ENCODE measurements around the gene NPDC1.

The NPDC1 gene

GRCh38 chr9:137042751-137043727 is 2.9 kb downstream of the NPDC1 start:
- Histone ChIP-seq H3K9me3 (replicated peaks; ENCODE audit: insufficient read depth, low read length) (no peaks in the 10 kb centered on the region), H3K27ac (ENCODE audit: low read length) (no peak overlapping the region), H3K4me2 (ENCODE audit: low read depth, low read length) (no peak overlapping the region), H3F3A (ENCODE audit: insufficient read depth, low read length) (no peaks in the 10 kb centered on the region), H2AFZ (ENCODE audit: low read length) (no peak overlapping the region), H3K9ac (ENCODE audit: low read length) (no peak overlapping the region), H3K36me3 (replicated peaks; ENCODE audit: insufficient read depth, low read length) (no peaks in the 10 kb centered on the region), H3K4me3 (ENCODE audit: low read length) (no peak overlapping the region), H3K79me2 (ENCODE audit: low read length) (no peaks in the 10 kb centered on the region), H3K27me3 (replicated peaks; ENCODE audit: insufficient read depth, low read length) (peaks cover 86% of the 10 kb centered on the region), H3K9me2 (replicated peaks; ENCODE audit: insufficient read depth, low read length) (no peaks in the 10 kb centered on the region), H4K20me1 (ENCODE audit: insufficient read depth, low read length) (no peaks in the 10 kb centered on the region), H3K4me1 (ENCODE audit: low read length) (no peaks in the 10 kb centered on the region)
- no peak for DNase-seq
- TF ChIP-seq EZH2phosphoT487 (IDR thresholded peaks at IDR 0.05; ENCODE audit: low read length), result no peak

- Histone ChIP-seq H3K79me2 (ENCODE audit: low read length) (no peaks in the 10 kb centered on the region), H3K4me2 (ENCODE audit: low read depth, low read length) (no peak overlapping the region), H3K4me3 (ENCODE audit: low read length) (no peak overlapping the region), H3F3A (ENCODE audit: insufficient read depth, low read length) (no peaks in the 10 kb centered on the region), H4K20me1 (ENCODE audit: insufficient read depth, low read length) (no peaks in the 10 kb centered on the region), H3K27ac (ENCODE audit: low read length) (no peak overlapping the region), H3K9me3 (replicated peaks; ENCODE audit: insufficient read depth, low read length) (no peaks in the 10 kb centered on the region), H3K9me2 (replicated peaks; ENCODE audit: insufficient read depth, low read length) (no peaks in the 10 kb centered on the region), H3K27me3 (replicated peaks; ENCODE audit: insufficient read depth, low read length) (peaks cover 85% of the 10 kb centered on the region), H3K9ac (ENCODE audit: low read length) (no peak overlapping the region), H2AFZ (ENCODE audit: low read length) (no peak overlapping the region), H3K36me3 (replicated peaks; ENCODE audit: insufficient read depth, low read length) (no peaks in the 10 kb centered on the region), H3K4me1 (ENCODE audit: low read length) (no peaks in the 10 kb centered on the region)
- TF ChIP-seq EZH2 (optimal IDR thresholded peaks at IDR 0.05; ENCODE audit: low read depth, low read length), result no peak
- no peak for DNase-seq
Observed at GRCh38 chr9:137041124-137041523, 4.9 kb downstream of the NPDC1 start.

GRCh38 chr9:137040568-137040967 is 5.4 kb downstream of the NPDC1 start:
- Histone ChIP-seq H3K36me3 (replicated peaks; ENCODE audit: insufficient read depth, low read length) (no peaks in the 10 kb centered on the region), H3K9me2 (replicated peaks; ENCODE audit: insufficient read depth, low read length) (no peaks in the 10 kb centered on the region), H2AFZ (ENCODE audit: low read length) (no peak overlapping the region), H3K9ac (ENCODE audit: low read length) (no peak overlapping the region), H3K4me2 (ENCODE audit: low read depth, low read length) (no peak overlapping the region), H3K27me3 (replicated peaks; ENCODE audit: insufficient read depth, low read length) (peaks cover 85% of the 10 kb centered on the region), H3K79me2 (ENCODE audit: low read length) (no peaks in the 10 kb centered on the region), H3K4me1 (ENCODE audit: low read length) (no peaks in the 10 kb centered on the region), H4K20me1 (ENCODE audit: insufficient read depth, low read length) (no peaks in the 10 kb centered on the region), H3K4me3 (ENCODE audit: low read length) (no peak overlapping the region), H3K27ac (ENCODE audit: low read length) (no peak overlapping the region), H3F3A (ENCODE audit: insufficient read depth, low read length) (no peaks in the 10 kb centered on the region), H3K9me3 (replicated peaks; ENCODE audit: insufficient read depth, low read length) (no peaks in the 10 kb centered on the region)
- TF ChIP-seq EZH2phosphoT487 (IDR thresholded peaks at IDR 0.05; ENCODE audit: low read length) (no peak), EZH2 (optimal IDR thresholded peaks at IDR 0.05; ENCODE audit: low read depth, low read length) (no peak), CTCF (IDR thresholded peaks at IDR 0.05; ENCODE audit: low read length) (no peak)
- DNase-seq, result no peak

- Histone ChIP-seq H3K4me1 (ENCODE audit: low read length) (no peaks in the 10 kb centered on the region), H2AFZ (ENCODE audit: low read length) (no peak overlapping the region), H3K27ac (ENCODE audit: low read length) (no peak overlapping the region), H4K20me1 (ENCODE audit: insufficient read depth, low read length) (no peaks in the 10 kb centered on the region), H3K9ac (ENCODE audit: low read length) (no peak overlapping the region), H3K9me3 (replicated peaks; ENCODE audit: insufficient read depth, low read length) (no peaks in the 10 kb centered on the region), H3K36me3 (replicated peaks; ENCODE audit: insufficient read depth, low read length) (no peaks in the 10 kb centered on the region), H3K27me3 (replicated peaks; ENCODE audit: insufficient read depth, low read length) (peaks cover 78% of the 10 kb centered on the region), H3K9me2 (replicated peaks; ENCODE audit: insufficient read depth, low read length) (no peaks in the 10 kb centered on the region), H3F3A (ENCODE audit: insufficient read depth, low read length) (no peaks in the 10 kb centered on the region), H3K79me2 (ENCODE audit: low read length) (no peaks in the 10 kb centered on the region), H3K4me2 (ENCODE audit: low read depth, low read length) (no peak overlapping the region), H3K4me3 (ENCODE audit: low read length) (no peak overlapping the region)
- TF ChIP-seq EZH2phosphoT487 (IDR thresholded peaks at IDR 0.05; ENCODE audit: low read length) (no peak), EZH2 (optimal IDR thresholded peaks at IDR 0.05; ENCODE audit: low read depth, low read length) (no peak), CTCF (IDR thresholded peaks at IDR 0.05; ENCODE audit: low read length) (no peak)
- DNase-seq, result no peak
Observed at GRCh38 chr9:137039611-137040366, 6.2 kb downstream of the NPDC1 start.
